A549 (cell line): ENCODE data around the gene SMIM28. TPM values are rescaled to one million over a fixed set of nuclear protein-coding genes. Genes with fewer than 3 reads are reported as not detected.

Experiments
- ATAC-seq, 2 experiments: fragments of 200-7000 bp in 1 of 2; fragments of >200 bp in 1 of 2; cut with Nextera tagmentation in 1 of 2; cut with Tn5 transposase in 1 of 2; 3 replicates each; pipeline versions ENCODE4 v1.8.0 to v1.9.1; 2018 to 2020; ENCODE audit warnings: mild to moderate bottlenecking in 1 of 2, moderate library complexity in 1 of 2
- CTCF ChIA-PET: fragments of 300-600 bp; sonication (Branson Sonifier 250); formaldehyde crosslinking; extraction: SDS; loops from one replicate; lab custom pipeline; 2021; ENCODE audit warnings: antibody characterized with exemption, inconsistent platforms; lab: Yijun Ruan, JAX
- POLR2A ChIA-PET: fragments of 350-600 bp; formaldehyde crosslinking; extraction: SDS; loops from one replicate; lab custom pipeline; 2021; ENCODE audit warnings: antibody characterized with exemption, inconsistent platforms; lab: Yijun Ruan, JAX
- DNase-seq, 2 experiments: peaks; one replicate each; pipeline versions ENCODE4 v3.0.0 to v3.0.0-alpha.2; 2011 to 2016; ENCODE audit warnings: low read depth in 1 of 2, low spot score in 1 of 2
- FAIRE-seq: peaks from 2 replicates; lab custom pipeline; 2011; peaks lifted over from hg19 to GRCh38; lab: Jason Lieb, UNC
- H3K27ac ChIP-seq, 2 experiments: fragments of >200 bp; sonication (Bioruptor Twin); formaldehyde crosslinking; 3 replicates each; pipeline ENCODE4 v1.5.1; 2016 to 2017
- H3K4me1 ChIP-seq: fragments of >200 bp; sonication (Bioruptor Twin); formaldehyde crosslinking; 3 replicates; pipeline ENCODE4 v1.6.1; 2016
- H3K4me2 ChIP-seq: fragments of >200 bp; sonication (Bioruptor Twin); formaldehyde crosslinking; 3 replicates; pipeline ENCODE4 v1.6.1; 2016
- H3K4me3 ChIP-seq: fragments of >200 bp; sonication (Bioruptor Twin); formaldehyde crosslinking; 3 replicates; pipeline ENCODE4 v1.5.1; 2016
- H3K9me3 ChIP-seq: fragments of >200 bp; sonication (Bioruptor Twin); formaldehyde crosslinking; 3 replicates; pipeline ENCODE4 v1.6.1; 2016
- BHLHE40 ChIP-seq: IDR thresholded peaks from 2 replicates; pipeline ENCODE4 v1.6.1; 2012; ENCODE audit warnings: low read depth, low read length, inconsistent platforms
- CEBPB ChIP-seq, 2 experiments: fragments of >200 bp in 1 of 2; sonication (Bioruptor Twin) in 1 of 2; formaldehyde crosslinking in 1 of 2; IDR thresholded peaks; 2 replicates each; pipeline ENCODE4 v1.6.1; 2012 to 2016
- EHMT2 ChIP-seq: fragments of 200-600 bp; sonication (generic); IDR thresholded peaks from 2 replicates; pipeline ENCODE4 v1.6.1; 2016; ENCODE audit warnings: antibody characterized with exemption, low read depth, mild to moderate bottlenecking, moderate library complexity
- ESRRA ChIP-seq: fragments of 150-350 bp; IDR thresholded peaks from 2 replicates; pipeline ENCODE4 v1.6.1; 2014; ENCODE audit warnings: mild to moderate bottlenecking, low read length, borderline replicate concordance
- FOXS1 ChIP-seq: fragments of 250-450 bp; sonication (Bioruptor Pico); IDR thresholded peaks from 2 replicates; pipeline ENCODE4 v1.5.0; 2020; ENCODE audit warnings: mild to moderate bottlenecking, moderate library complexity
- HDAC2 ChIP-seq: fragments of 200-600 bp; sonication (generic); IDR thresholded peaks from 2 replicates; pipeline ENCODE4 v1.6.1; 2016
- JUN ChIP-seq, 2 experiments: fragments of >200 bp; sonication (Bioruptor Twin); formaldehyde crosslinking; IDR thresholded peaks; 2 replicates in 1 of 2; 3 replicates in 1 of 2; pipeline ENCODE4 v1.6.1; 2016 to 2017
- KDM1A ChIP-seq: fragments of 200-600 bp; sonication (generic); IDR thresholded peaks from 2 replicates; pipeline ENCODE4 v1.6.1; 2016; ENCODE audit warnings: low read depth, mild to moderate bottlenecking
- MYC ChIP-seq: IDR thresholded peaks from 2 replicates; pipeline ENCODE4 v1.6.1; 2012; ENCODE audit warnings: mild to moderate bottlenecking, inconsistent platforms, low read length, improper control_type of control experiment, borderline replicate concordance
- POLR2A ChIP-seq: IDR thresholded peaks from 2 replicates; pipeline ENCODE4 v1.6.1; 2012; ENCODE audit warnings: mild to moderate bottlenecking, low read length
- RARB ChIP-seq: fragments of 250-450 bp; sonication (Bioruptor Pico); IDR thresholded peaks from 2 replicates; pipeline ENCODE4 v1.8.0; 2021; ENCODE audit warnings: mild to moderate bottlenecking, moderate library complexity
- ZNF302 ChIP-seq: fragments of 250-450 bp; sonication (Bioruptor Pico); IDR thresholded peaks from 2 replicates; pipeline ENCODE4 v1.9.0; 2021; ENCODE audit warnings: inconsistent platforms, mild to moderate bottlenecking, moderate library complexity
- ZSCAN20 ChIP-seq: fragments of 250-450 bp; sonication (Bioruptor Pico); IDR thresholded peaks from 2 replicates; pipeline ENCODE4 v1.8.0; 2022; ENCODE audit warnings: mild to moderate bottlenecking, moderate library complexity
- WGBS: methylation state at CpG from one replicate; pipeline ENCODE4 v1.1.6; 2017; ENCODE audit errors: missing lambda C conversion rate; 5-methylcytosine and 5-hydroxymethylcytosine counted together
- polyA plus RNA-seq, 4 experiments: library from polyadenylated mRNA; depleted of rRNA in 3 of 4; stranded (reverse); fragments of >200 nt; fragmentation: RNase III in 1 of 4; extraction: RNeasy Plus Mini Kit Qiagen cat#74134 plus additional on column Dnase treatment in 1 of 4; gene quantifications; 2 replicates in 3 of 4; 3 replicates in 1 of 4; pipeline ENCODE4 v1.2.3, GENCODE V29; 2011 to 2017
- TF ChIP-seq, protein P1 (sequence below): fragments of 450-650 bp; IDR thresholded peaks from 2 replicates; pipeline ENCODE4 v1.6.1; 2014; ENCODE audit warnings: antibody characterized with exemption

Gene SMIM28
- polyA plus RNA-seq, 2 of the 4 experiments (the other 2 are of a cell fraction), result not detected

GRCh38 chr6:138387577-138388368 is 10.1 kb downstream of the SMIM28 start:
- POLR2A ChIA-PET, result no interaction called here
- H3K4me2 ChIP-seq, result no peak overlapping the region
- H3K4me3 ChIP-seq, result no peak overlapping the region
- H3K9me3 ChIP-seq, result no peaks in the 10 kb centered on the region
- H3K27ac ChIP-seq, result no peak overlapping the region
- H3K4me1 ChIP-seq, result no peaks in the 10 kb centered on the region
- no peak for FAIRE-seq
- no peak for TF ChIP-seq KDM1A
- no peak for TF ChIP-seq ZSCAN20 (CRISPR knock-in tag)
- no peak for TF ChIP-seq FOXS1
- no peak for TF ChIP-seq BHLHE40
- TF ChIP-seq, protein P1, sequence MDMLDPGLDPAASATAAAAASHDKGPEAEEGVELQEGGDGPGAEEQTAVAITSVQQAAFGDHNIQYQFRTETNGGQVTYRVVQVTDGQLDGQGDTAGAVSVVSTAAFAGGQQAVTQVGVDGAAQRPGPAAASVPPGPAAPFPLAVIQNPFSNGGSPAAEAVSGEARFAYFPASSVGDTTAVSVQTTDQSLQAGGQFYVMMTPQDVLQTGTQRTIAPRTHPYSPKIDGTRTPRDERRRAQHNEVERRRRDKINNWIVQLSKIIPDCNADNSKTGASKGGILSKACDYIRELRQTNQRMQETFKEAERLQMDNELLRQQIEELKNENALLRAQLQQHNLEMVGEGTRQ, result no peak
- ATAC-seq, result no peak
- WGBS, result 71% methylated on average over 8 of the region's 8 CpGs
- CTCF ChIA-PET, result no interaction called here
- DNase-seq, result no peak

DNA sequence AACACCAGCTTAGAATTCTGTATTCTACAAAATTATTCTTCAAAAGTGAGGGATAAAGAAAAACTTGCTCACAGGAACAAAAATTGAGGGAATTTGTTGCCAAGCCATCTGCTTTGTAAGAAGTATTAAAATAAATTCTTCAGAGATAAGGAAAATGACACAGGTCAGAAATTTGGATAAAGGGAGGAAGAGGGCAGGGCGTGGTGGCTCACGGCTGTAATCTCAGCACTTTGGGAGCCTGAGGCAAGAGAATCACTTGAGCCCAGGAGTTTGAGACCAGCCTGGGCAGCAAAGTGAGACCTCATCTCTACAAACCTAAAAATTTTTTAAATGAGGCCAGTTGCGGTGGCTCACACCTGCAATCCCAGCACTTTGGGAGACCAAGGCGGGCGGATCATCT is 11.8 kb downstream of the SMIM28 start:
- ATAC-seq, result no peak
- CTCF ChIA-PET, result no interaction called here

GRCh38 chr6:138393871-138394783 is 16.4 kb downstream of the SMIM28 start:
- ATAC-seq (no peak), DNase-seq (no peak), FAIRE-seq (no peak)
- POLR2A ChIA-PET, result no interaction called here
- CTCF ChIA-PET, result interaction anchor here (0.8 to 1.7 kb wide), 3 partner anchors 9 to 354 kb away, joined by 3 to 8 read pairs (median 3); partner anchors contain the start of gene HEBP2
- H3K27ac ChIP-seq, result no peak overlapping the region
- WGBS, result 49% methylated on average over 5 of the region's 5 CpGs
- no peak overlapping the region for H3K4me3 ChIP-seq
- TF ChIP-seq CEBPB (IDR thresholded peaks at IDR 0.05), result no peak
- no peaks in the 10 kb centered on the region for H3K4me1 ChIP-seq
- no peaks in the 10 kb centered on the region for H3K9me3 ChIP-seq
- no peak overlapping the region for H3K4me2 ChIP-seq

More for the DNA sequence above, 11.8 kb downstream of the SMIM28 start:
- TF ChIP-seq CEBPB (IDR thresholded peaks at IDR 0.05) (no peak), ESRRA (no peak), MYC (no peak), POLR2A (no peak), ZNF302 (CRISPR knock-in tag) (no peak), RARB (no peak), HDAC2 (no peak), FOXS1 (no peak), EHMT2 (no peak)
- no peak for FAIRE-seq
- H3K4me3 ChIP-seq, result no peak overlapping the region
- 86% methylated on average over 5 of the region's 5 CpGs for whole genome bisulfite sequencing
- no peak overlapping the region for H3K4me2 ChIP-seq
- H3K4me1 ChIP-seq, result no peaks in the 10 kb centered on the region
- H3K27ac ChIP-seq, result no peak overlapping the region
- no peaks in the 10 kb centered on the region for H3K9me3 ChIP-seq
- no peak for DNase-seq
- POLR2A ChIA-PET, result no interaction called here

DNA sequence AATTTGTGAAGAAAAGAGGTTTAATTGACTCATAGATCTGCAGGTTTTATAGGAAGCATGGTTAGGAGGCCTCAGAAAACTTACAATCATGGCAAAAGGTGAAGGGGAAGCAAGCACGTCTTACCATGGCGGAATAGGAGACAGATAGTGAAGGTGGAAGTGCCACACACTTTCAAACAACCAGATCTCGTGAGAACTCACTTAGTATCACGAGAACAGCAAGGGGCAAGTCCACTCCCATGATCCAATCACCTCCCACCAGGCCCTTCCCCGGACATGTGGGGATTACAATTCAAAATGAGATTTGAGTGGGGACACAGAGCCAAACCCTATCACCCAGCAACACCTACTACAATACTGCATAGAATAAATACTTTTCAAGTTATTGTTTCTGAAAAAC is 19.0 kb downstream of the SMIM28 start:
- POLR2A ChIA-PET, result no interaction called here
- H3K4me2 ChIP-seq, result no peak overlapping the region
- H3K27ac ChIP-seq, result no peak overlapping the region
- H3K9me3 ChIP-seq, result no peaks in the 10 kb centered on the region
- DNase-seq, result no peak
- no peak overlapping the region for H3K4me3 ChIP-seq
- CTCF ChIA-PET, result interaction anchor here (1.2 kb wide), 1 partner anchor 124 kb away, joined by 3 read pairs; no protein-coding TSS in a partner anchor
- FAIRE-seq, result no peak
- ATAC-seq, result no peak
- 44% methylated on average over 5 of the region's 5 CpGs for WGBS
- no peak for TF ChIP-seq JUN (IDR thresholded peaks at IDR 0.05)
- H3K4me1 ChIP-seq, result no peaks in the 10 kb centered on the region
